ENCODE data around the gene FHOD3. TPM values are rescaled to one million over a fixed set of nuclear protein-coding genes. Genes with fewer than 3 reads are reported as not detected.

FHOD3 gene
- total RNA-seq, 1 experiment from 2014 or later, result 10.6 TPM

GRCh38 chr18:36633961-36634412 lies 336.5 kb downstream of the FHOD3 start:
- no peak overlapping the region for H3K4me2 ChIP-seq
- no peaks in the 10 kb centered on the region for H3K9me3 ChIP-seq (ENCODE audit: insufficient read depth, low read depth)
- no peaks in the 10 kb centered on the region for H4K20me1 ChIP-seq (ENCODE audit: insufficient read depth)
- H3K36me3 ChIP-seq (ENCODE audit: low read depth), result no peaks in the 10 kb centered on the region
- H3F3A ChIP-seq (ENCODE audit: insufficient read depth, low read depth), result no peaks in the 10 kb centered on the region
- no peaks in the 10 kb centered on the region for H3K9me2 ChIP-seq (ENCODE audit: insufficient read depth)
- H3K4me1 ChIP-seq (replicated peaks; ENCODE audit: insufficient read depth), result no peaks in the 10 kb centered on the region
- H3K4me3 ChIP-seq, result no peak overlapping the region
- no peaks in the 10 kb centered on the region for H3K79me2 ChIP-seq (ENCODE audit: low read depth)
- ChIA-PET POLR2A (ENCODE audit: unreplicated experiment) (no interaction called here), CTCF (no interaction called here)
- no peak overlapping the region for H3K27ac ChIP-seq
- intact Hi-C loops (cut with micrococcal nuclease; ENCODE audit: unreplicated experiment), result no loop called here
- no peak for TF ChIP-seq EZH2 (IDR thresholded peaks at IDR 0.05; ENCODE audit: low read depth)
- TF ChIP-seq CTCF (conservative IDR thresholded peaks at IDR 0.05), result no peak
- H2AFZ ChIP-seq, result no peak overlapping the region
- BruUV-seq (replicated peaks), result no TSS peak
- DNase-seq, result no peak
- H3K27me3 ChIP-seq (ENCODE audit: insufficient read depth, low read depth), result no peaks in the 10 kb centered on the region

GRCh38 chr18:36634573-36635216 lies 337.2 kb downstream of the FHOD3 start:
- no peaks in the 10 kb centered on the region for H3K9me3 ChIP-seq (ENCODE audit: insufficient read depth, low read depth)
- H4K20me1 ChIP-seq (ENCODE audit: insufficient read depth), result no peaks in the 10 kb centered on the region
- no peaks in the 10 kb centered on the region for H3K27me3 ChIP-seq (ENCODE audit: insufficient read depth, low read depth)
- no peak for TF ChIP-seq EZH2 (IDR thresholded peaks at IDR 0.05; ENCODE audit: low read depth)
- no peak for TF ChIP-seq CTCF (conservative IDR thresholded peaks at IDR 0.05)
- intact Hi-C loops (cut with micrococcal nuclease; ENCODE audit: unreplicated experiment), result no loop called here
- H3K9me2 ChIP-seq (ENCODE audit: insufficient read depth), result no peaks in the 10 kb centered on the region
- no peak overlapping the region for H3K4me3 ChIP-seq
- H3K36me3 ChIP-seq (ENCODE audit: low read depth), result no peaks in the 10 kb centered on the region
- no TSS peak for BruUV-seq (replicated peaks)
- ChIA-PET CTCF (no interaction called here), POLR2A (ENCODE audit: unreplicated experiment) (no interaction called here)
- no peaks in the 10 kb centered on the region for H3F3A ChIP-seq (ENCODE audit: insufficient read depth, low read depth)
- no peaks in the 10 kb centered on the region for H3K79me2 ChIP-seq (ENCODE audit: low read depth)
- DNase-seq, result no peak
- no peak overlapping the region for H2AFZ ChIP-seq
- H3K4me2 ChIP-seq, result no peak overlapping the region
- H3K27ac ChIP-seq, result no peak overlapping the region
- H3K4me1 ChIP-seq (replicated peaks; ENCODE audit: insufficient read depth), result no peaks in the 10 kb centered on the region

- no TSS peak for BruUV-seq (replicated peaks)
- no peaks in the 10 kb centered on the region for H3K4me1 ChIP-seq (replicated peaks; ENCODE audit: insufficient read depth)
- H4K20me1 ChIP-seq (ENCODE audit: insufficient read depth), result no peaks in the 10 kb centered on the region
- ChIA-PET CTCF (no interaction called here), POLR2A (ENCODE audit: unreplicated experiment) (no interaction called here)
- no peak overlapping the region for H3K27ac ChIP-seq
- no peak overlapping the region for H3K4me3 ChIP-seq
- H3K9me3 ChIP-seq (ENCODE audit: insufficient read depth, low read depth), result no peaks in the 10 kb centered on the region
- H3K36me3 ChIP-seq (ENCODE audit: low read depth), result no peaks in the 10 kb centered on the region
- TF ChIP-seq EZH2 (IDR thresholded peaks at IDR 0.05; ENCODE audit: low read depth) (no peak), CTCF (conservative IDR thresholded peaks at IDR 0.05) (no peak)
- no peak overlapping the region for H3K4me2 ChIP-seq
- H3K27me3 ChIP-seq (ENCODE audit: insufficient read depth, low read depth), result no peaks in the 10 kb centered on the region
- no peak overlapping the region for H2AFZ ChIP-seq
- H3K79me2 ChIP-seq (ENCODE audit: low read depth), result no peaks in the 10 kb centered on the region
- H3K9me2 ChIP-seq (ENCODE audit: insufficient read depth), result no peaks in the 10 kb centered on the region
- DNase-seq, result no peak
- intact Hi-C loops (cut with micrococcal nuclease; ENCODE audit: unreplicated experiment), result no loop called here
- no peaks in the 10 kb centered on the region for H3F3A ChIP-seq (ENCODE audit: insufficient read depth, low read depth)
Measured at GRCh38 chr18:36635414-36636096, 338.0 kb downstream of the FHOD3 start.

Measured in PC-9 (cell line).